ENCODE data around the gene FLT4. TPM values are rescaled to one million over a fixed set of nuclear protein-coding genes. Genes with fewer than 3 reads are reported as not detected.

Gene FLT4
- polyA plus RNA-seq, 1 donor, result 7.3 TPM

DNA sequence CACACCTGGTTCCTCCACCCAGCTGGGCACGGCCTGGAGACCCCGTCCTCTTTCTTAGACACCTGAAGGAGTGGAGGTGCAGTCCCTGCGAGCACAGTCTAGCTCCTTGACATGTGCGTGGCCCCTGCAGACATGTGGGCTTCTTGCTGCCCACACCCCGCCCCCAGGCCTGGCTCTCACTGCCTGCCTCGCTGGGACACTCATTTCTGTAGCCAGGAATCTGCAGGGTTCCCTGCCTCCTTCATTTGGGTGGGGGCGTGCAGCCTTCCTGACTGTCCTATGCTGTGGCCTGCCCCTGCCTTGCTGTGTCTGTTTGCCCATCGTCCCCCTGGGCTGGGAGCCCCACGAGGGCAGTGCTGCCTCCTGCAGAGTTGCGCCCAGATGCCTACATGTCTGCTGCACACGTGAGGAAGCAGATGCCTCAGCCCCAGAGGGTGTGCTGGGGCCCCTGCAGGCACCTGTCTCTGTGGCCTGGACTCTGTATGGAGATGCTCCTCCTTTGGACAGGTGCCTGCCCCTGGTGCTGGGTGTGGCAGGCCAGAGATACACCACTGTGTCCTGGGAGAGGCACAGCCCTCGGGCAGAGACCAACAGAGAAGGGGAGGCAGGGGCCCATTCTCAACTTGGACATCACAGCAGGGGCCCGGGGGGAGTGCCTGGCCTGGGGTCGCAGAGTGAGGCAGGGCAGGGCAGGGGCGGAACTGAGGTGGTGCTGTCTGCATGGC lies 22.6 kb downstream of the FLT4 start:
- no peak for DNase-seq (ENCODE audit: low read depth)

DNA sequence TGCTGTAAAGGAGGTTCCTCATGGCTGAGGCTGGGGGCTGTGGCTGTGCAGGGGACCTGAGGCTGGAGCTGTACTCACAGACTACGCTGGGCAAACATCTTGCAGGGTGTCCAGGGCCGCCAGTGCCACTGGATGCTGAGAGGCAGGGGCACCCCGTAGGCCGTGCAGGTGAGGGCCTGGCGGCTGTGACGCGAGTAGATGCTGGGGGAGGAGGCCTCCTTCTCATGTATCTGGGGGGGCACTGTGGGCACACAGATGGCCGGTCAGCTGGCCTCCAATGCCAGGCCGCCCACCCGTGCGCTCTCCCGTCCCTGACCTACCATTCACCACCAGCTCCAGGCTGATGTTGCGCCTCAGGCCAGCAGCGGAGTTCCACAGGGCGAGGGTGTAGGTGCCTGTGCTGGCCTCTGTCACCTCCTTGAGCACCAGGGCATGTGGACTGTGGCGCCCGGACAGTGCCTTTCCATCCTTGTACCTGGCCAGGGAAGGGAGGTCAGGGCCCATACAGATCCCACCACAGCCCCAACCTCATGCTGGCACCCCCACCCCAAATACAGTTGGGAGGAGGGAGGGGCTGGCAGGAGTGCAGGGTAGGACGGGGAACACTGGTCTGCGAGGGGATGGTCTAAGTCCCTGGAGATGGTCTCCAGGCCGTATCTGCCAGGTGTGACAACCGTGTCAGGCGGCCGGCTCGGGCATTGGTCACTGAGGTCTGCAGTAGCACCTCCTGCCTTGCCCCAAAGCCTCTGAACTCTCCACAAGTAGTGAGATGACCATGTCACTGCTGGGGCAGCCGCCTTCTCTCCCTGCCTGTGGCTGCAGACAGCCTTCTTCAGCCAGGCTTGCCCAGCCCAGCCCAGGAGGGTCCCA lies 23.4 kb downstream of the FLT4 start:
- DNase-seq (ENCODE audit: low read depth), result no peak

DNA sequence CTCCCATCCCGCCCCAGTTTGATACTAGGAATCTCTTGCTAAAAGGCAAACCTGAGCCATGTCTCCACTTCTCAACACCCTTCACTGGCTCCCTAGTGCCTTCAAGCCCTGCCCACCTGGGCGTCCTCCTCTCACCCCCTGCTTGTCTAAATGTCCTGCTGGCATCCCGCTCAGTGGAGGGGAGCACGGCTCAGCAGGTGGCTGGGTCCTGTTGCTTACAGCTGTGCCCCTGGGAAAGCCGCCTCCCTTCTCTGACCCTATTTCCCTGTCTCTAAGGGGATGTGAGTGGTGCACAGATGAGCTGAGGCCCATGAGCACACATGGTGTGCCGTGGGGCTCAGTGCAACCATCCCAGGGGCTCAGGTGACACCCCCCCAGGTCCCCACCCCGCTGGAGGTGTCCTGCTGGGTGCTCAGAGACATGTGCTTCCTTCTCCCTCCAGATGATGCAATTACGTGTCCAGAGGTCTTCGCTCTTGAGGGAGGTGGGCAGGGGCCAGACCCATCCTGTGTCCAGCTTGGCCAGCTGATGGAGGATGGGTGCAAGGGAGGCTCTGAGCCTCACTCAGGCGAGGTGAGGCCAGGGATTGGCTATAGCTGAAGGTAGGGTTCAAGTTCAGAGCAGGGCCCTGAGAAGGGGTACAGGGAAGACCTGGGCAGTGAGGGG lies 24.1 kb downstream of the FLT4 start:
- DNase-seq (ENCODE audit: low read depth), result no peak

- DNase-seq (ENCODE audit: low read depth), result no peak
These were observed 24.8 kb downstream of the FLT4 start for GRCh38 chr5:180624587-180624986.

- DNase-seq (ENCODE audit: low read depth), result no peak
These were observed 25.6 kb downstream of the FLT4 start for GRCh38 chr5:180623844-180624243.

DNA sequence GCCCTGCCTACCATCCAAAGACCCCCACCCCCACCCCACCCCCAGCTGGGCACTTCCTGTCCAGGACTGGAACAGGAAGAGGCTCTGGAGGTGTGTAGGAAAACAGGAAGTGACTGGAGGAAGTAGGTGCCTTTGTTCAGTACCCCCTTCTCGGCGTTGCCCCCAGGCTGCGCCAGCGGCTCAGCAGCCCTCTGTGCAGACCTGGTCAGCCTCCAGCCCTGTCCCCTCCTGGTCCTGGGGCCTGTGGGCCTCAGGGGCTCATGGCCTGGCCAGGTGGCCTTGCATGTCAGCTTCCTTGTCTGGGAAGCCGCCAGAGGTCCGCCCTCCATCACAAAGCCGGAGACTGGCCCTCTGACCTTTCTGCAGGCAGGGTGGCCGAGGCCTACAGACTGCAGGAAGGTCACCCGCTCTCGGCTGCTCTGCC lies 26.0 kb downstream of the FLT4 start:
- DNase-seq (ENCODE audit: low read depth), result no peak

DNA sequence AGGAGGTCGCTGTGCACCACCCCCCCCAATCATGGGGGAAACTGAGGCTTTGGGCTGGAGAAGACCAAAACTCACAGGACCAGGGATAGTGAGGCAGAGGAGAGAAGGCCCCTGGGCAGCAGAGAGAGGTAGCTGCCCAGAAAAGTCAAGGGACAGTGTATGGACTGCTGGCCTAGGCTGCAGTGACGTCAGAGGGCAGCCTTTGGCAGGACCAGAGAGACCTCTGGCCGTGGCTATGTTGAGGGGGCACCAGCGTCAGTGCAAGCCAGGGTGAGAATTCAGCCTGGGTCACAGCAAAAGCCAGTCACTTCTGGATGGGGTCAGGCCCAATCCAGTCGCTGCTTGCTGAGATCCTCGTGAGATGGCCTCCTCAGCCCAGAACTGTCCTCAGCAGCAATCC lies 26.5 kb downstream of the FLT4 start:
- DNase-seq (ENCODE audit: low read depth), result no peak

GRCh38 chr5:180621311-180621710 lies 28.1 kb downstream of the FLT4 start:
- no peak for DNase-seq (ENCODE audit: low read depth)

DNA sequence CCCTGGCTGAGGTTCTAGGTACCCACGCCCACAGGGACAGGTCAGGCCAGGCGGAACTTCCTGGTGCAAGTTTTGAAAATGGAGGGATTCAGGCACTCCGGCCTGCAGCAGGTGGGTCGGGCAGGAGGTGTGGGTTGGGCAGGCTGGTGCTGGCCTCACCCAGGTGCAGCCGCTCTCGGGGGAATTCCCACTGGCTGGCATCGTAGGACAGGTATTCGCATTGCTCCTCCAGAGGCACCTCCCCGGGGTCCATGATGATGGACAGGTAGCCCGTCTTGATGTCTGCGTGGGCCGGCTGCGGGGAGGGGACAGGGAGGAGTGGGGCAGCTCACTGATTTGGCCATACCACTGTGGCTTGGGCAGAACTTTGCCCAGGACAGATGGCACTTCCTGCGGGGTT lies 29.4 kb downstream of the FLT4 start:
- no peak for DNase-seq (ENCODE audit: low read depth)

DNA sequence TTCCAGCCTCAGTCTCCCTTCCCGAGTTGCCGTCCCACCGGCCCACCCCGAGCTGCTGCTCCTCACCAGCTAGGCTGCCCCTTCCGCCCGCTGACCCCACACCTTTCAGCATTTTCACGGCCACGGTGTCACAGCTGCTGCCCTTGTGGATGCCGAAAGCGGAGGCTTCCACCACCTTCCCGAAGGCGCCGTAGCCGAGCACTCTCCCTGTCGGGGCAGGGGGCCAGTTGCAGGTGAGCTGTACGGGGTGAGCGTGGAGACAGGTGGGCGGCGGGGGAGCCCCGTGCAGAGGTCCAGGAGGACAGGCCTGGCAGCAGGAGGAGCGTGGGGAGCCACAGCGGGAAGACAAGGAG lies 29.9 kb downstream of the FLT4 start:
- no peak for DNase-seq (ENCODE audit: low read depth)

- no peak for DNase-seq (ENCODE audit: low read depth)
These were observed 30.4 kb downstream of the FLT4 start for GRCh38 chr5:180618829-180619562.

GRCh38 chr5:180618487-180618828 lies 30.9 kb downstream of the FLT4 start:
- no peak for DNase-seq (ENCODE audit: low read depth)

GRCh38 chr5:180613814-180614188 lies 35.6 kb downstream of the FLT4 start:
- DNase-seq (ENCODE audit: low read depth), result no peak

- no peak for DNase-seq (ENCODE audit: low read depth)
These were observed 36.1 kb downstream of the FLT4 start for GRCh38 chr5:180613188-180613813.

DNA sequence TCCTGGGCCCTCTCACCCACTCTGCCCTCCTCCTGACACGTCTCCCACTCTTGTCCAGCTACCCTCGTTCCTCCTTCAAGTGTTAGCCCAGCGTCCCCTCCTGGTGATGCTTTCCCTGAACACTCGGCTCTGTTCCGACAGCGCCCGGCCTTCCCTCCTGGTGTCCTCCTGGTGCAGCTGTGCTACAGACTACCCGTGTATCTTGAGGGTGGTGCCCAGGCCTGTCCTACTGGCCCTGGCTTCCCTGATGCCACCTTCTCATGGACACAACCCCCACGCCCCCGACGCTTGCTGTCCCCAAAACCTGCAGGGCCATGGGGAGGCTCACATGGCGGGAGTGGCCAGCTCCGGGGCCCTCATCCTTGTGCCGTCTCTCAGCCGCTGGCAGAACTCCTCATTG lies 36.7 kb downstream of the FLT4 start:
- DNase-seq (ENCODE audit: low read depth), result no peak

DNA sequence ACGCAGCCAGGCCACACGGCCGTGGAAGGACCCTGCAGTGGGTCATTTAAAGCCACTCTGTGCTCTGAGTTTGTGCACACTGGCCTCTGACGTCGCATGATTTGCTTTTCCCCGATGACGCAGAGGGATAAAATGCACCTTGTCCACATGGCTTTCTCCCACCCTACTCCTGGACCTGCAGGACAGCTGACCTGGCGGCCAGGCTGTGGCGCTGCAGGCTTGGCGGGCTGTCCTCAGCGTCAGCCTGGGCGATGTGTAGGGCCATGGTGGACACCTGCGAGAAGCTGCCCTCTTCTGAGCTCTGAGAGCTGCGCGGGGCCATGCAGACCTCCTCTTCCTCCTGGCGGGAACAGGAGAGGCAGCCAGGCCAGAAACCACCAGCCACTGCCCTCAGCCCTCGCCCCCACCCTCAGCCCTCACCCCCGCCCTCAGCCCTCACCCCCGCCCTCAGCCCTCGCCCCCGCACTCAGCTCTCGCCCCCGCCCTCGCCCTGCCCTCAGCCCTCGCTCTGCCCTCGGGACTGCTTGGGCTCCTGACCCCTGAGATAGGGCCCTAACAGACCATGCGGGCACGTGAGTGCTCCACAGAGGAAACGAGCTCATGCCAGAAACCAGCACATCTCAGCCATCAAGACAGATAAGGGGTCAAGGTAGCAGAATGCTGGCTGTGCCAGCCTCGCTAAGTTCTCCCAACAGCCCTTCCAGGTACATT lies 38.1 kb downstream of the FLT4 start:
- DNase-seq (ENCODE audit: low read depth), result no peak

DNA sequence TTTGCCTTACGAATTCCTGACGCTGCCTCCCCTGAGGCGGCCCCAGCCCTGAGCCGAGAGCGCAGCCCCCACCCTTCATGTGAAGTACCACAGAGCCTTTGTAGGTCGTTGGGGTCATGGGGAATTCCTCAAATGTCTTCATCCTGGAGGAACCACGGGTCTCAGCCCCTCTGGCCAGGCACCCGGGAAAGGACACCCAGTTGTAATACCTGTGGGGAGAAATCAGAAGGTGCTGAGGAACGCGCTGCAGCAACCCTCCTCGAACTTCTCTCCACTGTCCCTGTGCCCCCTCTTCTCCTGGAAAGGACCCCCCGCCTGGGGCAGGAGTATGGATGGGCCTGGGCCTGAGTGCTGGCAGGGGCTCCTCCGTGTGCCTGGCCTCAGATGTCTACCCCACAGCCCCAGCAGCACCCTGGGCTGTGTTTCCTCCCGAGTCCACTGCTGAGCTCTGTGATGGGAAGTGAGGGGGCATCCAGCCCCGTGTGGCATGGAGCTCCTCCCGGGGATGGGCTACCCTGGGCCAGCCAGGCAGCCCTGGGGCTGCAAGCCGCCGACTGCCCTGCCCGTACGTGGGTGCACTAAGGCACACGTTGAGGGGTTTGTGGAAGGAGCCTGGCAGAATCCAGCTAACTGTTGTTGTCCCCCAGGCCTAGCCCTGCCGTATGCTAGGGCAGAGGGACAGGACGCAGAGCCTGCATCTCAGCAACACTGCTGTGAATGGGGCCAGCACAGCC lies 39.4 kb downstream of the FLT4 start:
- no peak for DNase-seq (ENCODE audit: low read depth)

DNA sequence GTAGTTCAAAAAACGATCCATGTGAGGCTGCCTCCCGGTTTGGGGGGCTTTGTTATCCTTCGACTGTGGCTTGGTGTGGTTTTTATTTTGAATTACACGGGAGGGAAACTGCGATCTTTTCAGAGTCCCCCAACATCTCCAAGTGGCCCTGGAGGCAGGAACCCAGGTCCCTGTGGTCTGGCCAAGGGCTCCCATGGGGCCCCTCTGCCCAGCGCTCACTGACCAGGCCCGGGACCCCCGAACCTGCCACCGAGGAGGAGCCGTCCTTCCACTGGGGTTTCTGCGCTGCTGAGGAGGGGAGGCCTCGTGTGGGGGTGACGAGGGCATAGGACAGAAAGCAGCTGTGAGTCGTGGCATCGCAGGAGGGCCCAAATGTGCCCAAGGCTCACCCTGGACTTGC lies 40.0 kb downstream of the FLT4 start:
- DNase-seq (ENCODE audit: low read depth), result no peak

DNA sequence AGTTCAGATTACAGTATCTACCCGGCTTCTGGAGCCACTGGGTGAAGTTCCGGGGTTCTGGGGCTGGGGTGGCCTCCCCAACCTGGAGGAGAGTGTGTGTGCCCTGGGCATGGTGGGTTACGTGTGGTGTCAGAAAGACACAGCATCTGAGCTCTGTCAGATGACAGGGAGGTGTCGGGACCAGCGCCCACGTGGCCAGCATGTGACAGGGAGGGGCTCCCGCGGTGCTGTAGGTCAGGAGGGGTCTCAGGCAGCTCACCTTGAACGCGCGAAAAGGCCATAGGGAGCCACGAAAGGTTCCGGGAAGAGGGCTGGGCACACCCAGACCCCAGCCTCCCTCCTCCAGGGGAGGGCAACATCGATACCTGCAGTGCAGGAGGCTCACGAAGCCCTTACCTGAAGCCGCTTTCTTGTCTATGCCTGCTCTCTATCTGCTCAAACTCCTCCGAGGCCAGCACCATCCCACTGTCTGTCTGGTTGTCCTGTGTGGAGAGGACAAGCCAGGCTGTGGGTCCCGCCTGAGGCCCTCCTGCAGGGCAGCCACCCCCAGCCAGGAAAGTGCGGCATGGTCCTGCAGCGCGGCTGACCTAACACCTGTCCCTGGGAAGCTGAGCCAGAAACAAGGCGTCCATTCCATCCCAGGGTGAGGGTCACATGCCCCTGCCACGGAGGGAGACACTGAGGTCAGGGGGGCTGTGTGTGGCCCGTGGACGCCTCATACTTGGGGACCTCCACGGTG lies 40.7 kb downstream of the FLT4 start:
- DNase-seq (ENCODE audit: low read depth), result no peak

Measured in forelimb muscle (tissue), 1 donor.